HEK293 (cell line): ENCODE data around the gene FBXO34.

Source experiments
- ELK4 ChIP-seq: IDR thresholded peaks from 2 replicates; pipeline ENCODE4 v1.6.1; 2011; ENCODE audit warnings: mild to moderate bottlenecking, low read depth, low read length, borderline replicate concordance
- FEZF1 ChIP-seq: fragments of 450-650 bp; formaldehyde crosslinking; IDR thresholded peaks from 2 replicates; pipeline ENCODE4 v1.5.1; 2016; ENCODE audit warnings: missing biosample characterization, missing genetic modification characterization
- KLF1 ChIP-seq: fragments of 450-650 bp; formaldehyde crosslinking; IDR thresholded peaks from 2 replicates; pipeline ENCODE4 v1.5.1; 2016; ENCODE audit warnings: missing biosample characterization, missing genetic modification characterization
- SP3 ChIP-seq: fragments of 450-650 bp; formaldehyde crosslinking; IDR thresholded peaks from 2 replicates; pipeline ENCODE4 v1.5.1; 2016; ENCODE audit warnings: missing biosample characterization, missing genetic modification characterization
- ZBTB8A ChIP-seq: fragments of 450-650 bp; formaldehyde crosslinking; IDR thresholded peaks from 2 replicates; pipeline ENCODE4 v1.5.1; 2016; ENCODE audit warnings: missing biosample characterization, missing genetic modification characterization
- ZFHX2 ChIP-seq: fragments of 450-650 bp; formaldehyde crosslinking; conservative IDR thresholded peaks from 2 replicates; pipeline ENCODE4 v1.5.1; 2016; ENCODE audit warnings: missing biosample characterization, missing genetic modification characterization
- ZNF133 ChIP-seq: fragments of 450-650 bp; formaldehyde crosslinking; IDR thresholded peaks from 2 replicates; pipeline ENCODE4 v1.5.1; 2016; ENCODE audit warnings: missing biosample characterization, missing genetic modification characterization
- ZNF138 ChIP-seq: fragments of 450-650 bp; formaldehyde crosslinking; IDR thresholded peaks from 2 replicates; pipeline ENCODE4 v1.5.1; 2016; ENCODE audit warnings: missing biosample characterization, missing genetic modification characterization, borderline replicate concordance
- ZNF140 ChIP-seq: fragments of 450-650 bp; formaldehyde crosslinking; IDR thresholded peaks from 2 replicates; pipeline ENCODE4 v1.5.1; 2016; ENCODE audit warnings: missing biosample characterization, missing genetic modification characterization
- ZNF2 ChIP-seq: fragments of 450-650 bp; formaldehyde crosslinking; IDR thresholded peaks from 2 replicates; pipeline ENCODE4 v1.5.1; 2016; ENCODE audit warnings: missing biosample characterization, missing genetic modification characterization
- ZNF266 ChIP-seq: fragments of 450-650 bp; formaldehyde crosslinking; IDR thresholded peaks from 2 replicates; pipeline ENCODE4 v1.5.1; 2016; ENCODE audit warnings: missing biosample characterization, missing genetic modification characterization, low read depth
- ZNF280D ChIP-seq: fragments of 450-650 bp; formaldehyde crosslinking; IDR thresholded peaks from 2 replicates; pipeline ENCODE4 v1.5.1; 2016; ENCODE audit warnings: missing biosample characterization, missing genetic modification characterization
- ZNF324 ChIP-seq: fragments of 450-650 bp; formaldehyde crosslinking; IDR thresholded peaks from 2 replicates; pipeline ENCODE4 v1.5.1; 2016; ENCODE audit warnings: missing biosample characterization, missing genetic modification characterization
- ZNF354C ChIP-seq: fragments of 450-650 bp; formaldehyde crosslinking; IDR thresholded peaks from 2 replicates; pipeline ENCODE4 v1.5.1; 2016; ENCODE audit warnings: missing biosample characterization, missing genetic modification characterization, low read depth, borderline replicate concordance
- ZNF391 ChIP-seq: fragments of 450-650 bp; formaldehyde crosslinking; IDR thresholded peaks from 2 replicates; pipeline ENCODE4 v1.5.1; 2016; ENCODE audit warnings: low read depth, missing biosample characterization, missing genetic modification characterization, borderline replicate concordance
- ZNF518A ChIP-seq: fragments of 450-650 bp; formaldehyde crosslinking; conservative IDR thresholded peaks from 2 replicates; pipeline ENCODE4 v1.5.1; 2016; ENCODE audit warnings: low read depth, missing biosample characterization, missing genetic modification characterization
- ZNF529 ChIP-seq: fragments of 450-650 bp; formaldehyde crosslinking; IDR thresholded peaks from 2 replicates; pipeline ENCODE4 v1.5.1; 2017; ENCODE audit warnings: missing genetic modification characterization, missing biosample characterization; ENCODE audit not compliant: insufficient replicate concordance
- ZNF555 ChIP-seq: fragments of 450-650 bp; formaldehyde crosslinking; conservative IDR thresholded peaks from 2 replicates; pipeline ENCODE4 v1.5.1; 2017; ENCODE audit warnings: missing biosample characterization, mild to moderate bottlenecking, missing genetic modification characterization, inconsistent platforms
- ZNF621 ChIP-seq: fragments of 450-650 bp; formaldehyde crosslinking; IDR thresholded peaks from 2 replicates; pipeline ENCODE4 v1.5.1; 2017; ENCODE audit warnings: missing biosample characterization, missing genetic modification characterization
- ZNF626 ChIP-seq: fragments of 450-650 bp; sonication (Bioruptor Pico); formaldehyde crosslinking; IDR thresholded peaks from 2 replicates; pipeline ENCODE4 v1.5.1; 2018; ENCODE audit warnings: missing biosample characterization, missing genetic modification characterization, inconsistent platforms
- ZNF664 ChIP-seq: fragments of 450-650 bp; formaldehyde crosslinking; IDR thresholded peaks from 2 replicates; pipeline ENCODE4 v1.5.1; 2016; ENCODE audit warnings: missing biosample characterization, missing genetic modification characterization
- ZNF677 ChIP-seq: fragments of 450-650 bp; IDR thresholded peaks from 2 replicates; pipeline ENCODE4 v1.5.0; 2018; ENCODE audit warnings: missing biosample characterization, mild to moderate bottlenecking, missing genetic modification characterization, moderate library complexity
- ZSCAN4 ChIP-seq: fragments of 450-650 bp; formaldehyde crosslinking; IDR thresholded peaks from 2 replicates; pipeline ENCODE4 v1.5.1; 2017; ENCODE audit warnings: missing biosample characterization, missing genetic modification characterization
- TF ChIP-seq, protein P1 (sequence below): fragments of 450-650 bp; formaldehyde crosslinking; conservative IDR thresholded peaks from 2 replicates; pipeline ENCODE4 v1.5.1; 2016; ENCODE audit warnings: low read depth, missing biosample characterization, missing genetic modification characterization
- TF ChIP-seq, protein P2 (sequence below): fragments of 450-650 bp; formaldehyde crosslinking; IDR thresholded peaks from 2 replicates; pipeline ENCODE4 v1.5.1; 2017; ENCODE audit warnings: missing biosample characterization, mild to moderate bottlenecking, missing genetic modification characterization, moderate library complexity

The FBXO34 gene

DNA sequence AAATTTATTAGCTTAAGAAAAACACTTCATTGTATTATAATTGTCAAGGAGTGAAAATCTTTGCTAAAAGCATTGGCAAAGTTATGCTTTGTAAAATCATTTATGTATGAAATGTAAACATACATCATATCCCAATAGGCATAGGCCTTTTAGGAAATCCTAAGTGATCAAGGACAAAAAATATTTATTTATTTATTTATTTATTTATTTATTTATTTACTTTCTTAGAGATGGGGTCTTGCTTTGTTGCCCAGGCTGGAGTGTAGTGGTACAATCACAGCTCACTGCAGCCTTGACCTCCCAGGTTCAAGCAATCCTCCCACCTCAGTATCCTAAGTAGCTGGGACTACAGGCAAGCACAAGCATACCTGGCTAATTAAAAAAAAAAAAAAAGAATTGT lies 47.9 kb upstream of the FBXO34 start (continued):
- no peak for TF ChIP-seq ZNF677 (tag by site-specific recombination)
- no peak for TF ChIP-seq ZNF2
- TF ChIP-seq ZFHX2 (tag by site-specific recombination): no peak
- TF ChIP-seq SP3 (tag by site-specific recombination): no peak
- TF ChIP-seq ZNF626 (tag by site-specific recombination): no peak
- TF ChIP-seq ZBTB8A (tag by site-specific recombination): 0 out of 2 replicates have a peak, but pooled peaks have one; percentile 36
- no peak; the same call in 1 of the 2 replicates for TF ChIP-seq ZNF664 (tag by site-specific recombination)
- no peak for TF ChIP-seq ZNF621 (tag by site-specific recombination)
- no peak for TF ChIP-seq ZSCAN4 (tag by site-specific recombination)
- no peak for TF ChIP-seq ZNF133
- no peak for TF ChIP-seq ZNF391
- no peak for TF ChIP-seq ZNF280D
- TF ChIP-seq, protein P1, sequence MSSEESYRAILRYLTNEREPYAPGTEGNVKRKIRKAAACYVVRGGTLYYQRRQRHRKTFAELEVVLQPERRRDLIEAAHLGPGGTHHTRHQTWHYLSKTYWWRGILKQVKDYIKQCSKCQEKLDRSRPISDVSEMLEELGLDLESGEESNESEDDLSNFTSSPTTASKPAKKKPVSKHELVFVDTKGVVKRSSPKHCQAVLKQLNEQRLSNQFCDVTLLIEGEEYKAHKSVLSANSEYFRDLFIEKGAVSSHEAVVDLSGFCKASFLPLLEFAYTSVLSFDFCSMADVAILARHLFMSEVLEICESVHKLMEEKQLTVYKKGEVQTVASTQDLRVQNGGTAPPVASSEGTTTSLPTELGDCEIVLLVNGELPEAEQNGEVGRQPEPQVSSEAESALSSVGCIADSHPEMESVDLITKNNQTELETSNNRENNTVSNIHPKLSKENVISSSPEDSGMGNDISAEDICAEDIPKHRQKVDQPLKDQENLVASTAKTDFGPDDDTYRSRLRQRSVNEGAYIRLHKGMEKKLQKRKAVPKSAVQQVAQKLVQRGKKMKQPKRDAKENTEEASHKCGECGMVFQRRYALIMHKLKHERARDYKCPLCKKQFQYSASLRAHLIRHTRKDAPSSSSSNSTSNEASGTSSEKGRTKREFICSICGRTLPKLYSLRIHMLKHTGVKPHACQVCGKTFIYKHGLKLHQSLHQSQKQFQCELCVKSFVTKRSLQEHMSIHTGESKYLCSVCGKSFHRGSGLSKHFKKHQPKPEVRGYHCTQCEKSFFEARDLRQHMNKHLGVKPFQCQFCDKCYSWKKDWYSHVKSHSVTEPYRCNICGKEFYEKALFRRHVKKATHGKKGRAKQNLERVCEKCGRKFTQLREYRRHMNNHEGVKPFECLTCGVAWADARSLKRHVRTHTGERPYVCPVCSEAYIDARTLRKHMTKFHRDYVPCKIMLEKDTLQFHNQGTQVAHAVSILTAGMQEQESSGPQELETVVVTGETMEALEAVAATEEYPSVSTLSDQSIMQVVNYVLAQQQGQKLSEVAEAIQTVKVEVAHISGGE (tag by site-specific recombination): peak; percentile 61
- TF ChIP-seq ZNF138 (tag by site-specific recombination): no peak
- 0 out of 2 replicates have a peak, but pooled peaks have one; percentile 14 for TF ChIP-seq ZNF354C (tag by site-specific recombination)
- TF ChIP-seq ZNF324 (tag by site-specific recombination): no peak
- 0 out of 2 replicates have a peak, but pooled peaks have one; percentile 48 for TF ChIP-seq ZNF140 (tag by site-specific recombination)
- TF ChIP-seq ZNF529 (tag by site-specific recombination): no peak
- TF ChIP-seq, protein P2, sequence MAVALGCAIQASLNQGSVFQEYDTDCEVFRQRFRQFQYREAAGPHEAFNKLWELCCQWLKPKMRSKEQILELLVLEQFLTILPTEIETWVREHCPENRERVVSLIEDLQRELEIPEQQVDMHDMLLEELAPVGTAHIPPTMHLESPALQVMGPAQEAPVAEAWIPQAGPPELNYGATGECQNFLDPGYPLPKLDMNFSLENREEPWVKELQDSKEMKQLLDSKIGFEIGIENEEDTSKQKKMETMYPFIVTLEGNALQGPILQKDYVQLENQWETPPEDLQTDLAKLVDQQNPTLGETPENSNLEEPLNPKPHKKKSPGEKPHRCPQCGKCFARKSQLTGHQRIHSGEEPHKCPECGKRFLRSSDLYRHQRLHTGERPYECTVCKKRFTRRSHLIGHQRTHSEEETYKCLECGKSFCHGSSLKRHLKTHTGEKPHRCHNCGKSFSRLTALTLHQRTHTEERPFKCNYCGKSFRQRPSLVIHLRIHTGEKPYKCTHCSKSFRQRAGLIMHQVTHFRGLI (tag by site-specific recombination): no peak
- TF ChIP-seq ZNF518A (tag by site-specific recombination): peak; percentile 65
- no peak for TF ChIP-seq KLF1 (tag by site-specific recombination)
- no peak for TF ChIP-seq FEZF1
- no peak for TF ChIP-seq ELK4
- no peak for TF ChIP-seq ZNF266 (tag by site-specific recombination)
- peak; percentile 64 for TF ChIP-seq ZNF555
